Activated CD4-positive, alpha-beta T cell treated with anti-CD3 and anti-CD28 coated beads, Interleukin-2, amount 50 U/mL, for 24 hours (primary cell): ENCODE results near the gene TSPYL4.
"Not testable (repeated sequence)": the region's sequence is repeated elsewhere in the genome, so short reads cannot be mapped to it uniquely, and the experiment has no call there.

Experiments used
- DNase-seq, 2 donors: peaks; one replicate each; pipeline ENCODE4 v3.0.0-alpha.2; 2020; ENCODE audit warnings: low read depth in 1 of 2, low spot score in 1 of 2

TSPYL4 gene

GRCh38 chr6:116253505-116254296 lies at the start of gene TSPYL4:
TSPYL4 (minus strand) TSS chr6:116254075; CDS start chr6:116254008, 67 bp downstream.
- peak; percentile 69 to 86 for DNase-seq

GRCh38 chr6:116301104-116301503 lies 47.2 kb upstream of the TSPYL4 start:
- DNase-seq, result no peak

- DNase-seq, result no peak
These were observed 46.7 kb upstream of the TSPYL4 start for GRCh38 chr6:116300566-116300965.

- no peak for DNase-seq
These were observed 45.1 kb upstream of the TSPYL4 start for GRCh38 chr6:116298973-116299372.

- DNase-seq, result no peak
These were observed 44.4 kb upstream of the TSPYL4 start for GRCh38 chr6:116298273-116298672.

GRCh38 chr6:116292553-116292952 lies 38.7 kb upstream of the TSPYL4 start:
- DNase-seq, result no peak

GRCh38 chr6:116291701-116292396 lies 38.0 kb upstream of the TSPYL4 start:
- no peak for DNase-seq

- DNase-seq, result no peak
These were observed 36.9 kb upstream of the TSPYL4 start for GRCh38 chr6:116290799-116291198.

GRCh38 chr6:116289876-116290275 lies 36.0 kb upstream of the TSPYL4 start:
- DNase-seq, result no peak

GRCh38 chr6:116287689-116288282 lies 33.9 kb upstream of the TSPYL4 start:
- DNase-seq, result no peak

GRCh38 chr6:116286773-116287358 lies 33.0 kb upstream of the TSPYL4 start:
- DNase-seq, result no peak

GRCh38 chr6:116284984-116285383 lies 31.1 kb upstream of the TSPYL4 start:
- not testable (repeated sequence) for DNase-seq

- DNase-seq, result no peak
These were observed 29.3 kb upstream of the TSPYL4 start for GRCh38 chr6:116283191-116283590.

- no peak for DNase-seq
These were observed 28.8 kb upstream of the TSPYL4 start for GRCh38 chr6:116282698-116283097.

GRCh38 chr6:116280933-116281316 lies 27.1 kb upstream of the TSPYL4 start:
- no peak for DNase-seq

GRCh38 chr6:116280161-116280932 lies 26.5 kb upstream of the TSPYL4 start:
- DNase-seq, result no peak

GRCh38 chr6:116279232-116280160 lies 25.6 kb upstream of the TSPYL4 start, which contains the start of gene TSPYL1:
TSPYL1 (minus strand) TSS chr6:116279930; CDS start chr6:116279830, 100 bp downstream.
- peak; percentile 80 to 93 for DNase-seq

- DNase-seq, result peak in 1 of 2 donors; percentile 4
These were observed 25.0 kb upstream of the TSPYL4 start for GRCh38 chr6:116278854-116279231.

- no peak for DNase-seq
These were observed 24.6 kb upstream of the TSPYL4 start for GRCh38 chr6:116278481-116278829.

GRCh38 chr6:116277124-116277523 lies 23.2 kb upstream of the TSPYL4 start:
- no peak for DNase-seq
